ENCODE data around the gene PRKCI.

DNA sequence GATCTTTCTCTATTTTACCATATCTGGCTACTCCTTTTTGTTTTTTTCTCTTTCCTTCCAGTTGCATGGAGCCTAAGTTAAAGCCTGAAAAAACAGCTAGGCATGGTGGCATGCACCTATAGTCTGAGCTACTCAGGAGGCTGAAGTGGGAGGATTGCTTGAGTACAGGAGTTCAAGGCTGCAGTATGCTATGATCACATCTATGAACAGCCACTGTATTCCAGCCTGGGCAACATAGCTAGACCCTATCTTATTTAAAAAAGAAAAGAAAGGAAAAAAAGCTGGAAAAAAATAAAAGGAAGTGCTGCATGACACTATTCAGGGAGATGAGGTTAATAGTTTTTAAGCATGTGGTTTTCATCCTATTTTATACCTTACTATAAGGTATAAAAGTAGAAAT is 131.3 kb downstream of the PRKCI start:
- no peak for TF ChIP-seq CTCF (IDR thresholded peaks at IDR 0.05)
- TF ChIP-seq ZFX (IDR thresholded peaks at IDR 0.05; ENCODE audit: borderline replicate concordance): no peak
